ENCODE results near the gene SPAG7. TPM values are rescaled to one million over a fixed set of nuclear protein-coding genes. Genes with fewer than 3 reads are reported as not detected.

Gene SPAG7
- total RNA-seq, 1 experiment from 2014 or later, result 97.3 TPM

- H3K27ac Mint-ChIP-seq, result peak overlapping the region; percentile 50
- ChIA-PET CTCF (interaction anchor here (1.0 to 3.2 kb wide), 5 partner anchors 11 to 61 kb away, joined by 3 to 49 read pairs (median 7); partner anchors contain the start of gene CAMTA2), POLR2A (interaction anchor here (1.5 to 4.8 kb wide), 2 partner anchors 22 to 25 kb away, joined by 4 to 45 read pairs; partner anchors contain the start of gene PFN1)
- no peak for TF ChIP-seq TEAD1 (CRISPR knock-in tag; IDR thresholded peaks at IDR 0.05)
- TF ChIP-seq CREM (CRISPR knock-in tag; IDR thresholded peaks at IDR 0.05), result no peak
- no peak for TF ChIP-seq USF2 (CRISPR knock-in tag; IDR thresholded peaks at IDR 0.05)
- no peak for TF ChIP-seq ZNF121 (CRISPR knock-in tag; IDR thresholded peaks at IDR 0.05)
- TF ChIP-seq E2F4 (CRISPR knock-in tag; IDR thresholded peaks at IDR 0.05; ENCODE audit: borderline replicate concordance, low read depth), result no peak
- no peak for TF ChIP-seq GABPB1 (CRISPR knock-in tag; IDR thresholded peaks at IDR 0.05)
- no peak for TF ChIP-seq ZNF232 (CRISPR knock-in tag; IDR thresholded peaks at IDR 0.05)
- TF ChIP-seq SP1 (CRISPR knock-in tag; conservative IDR thresholded peaks at IDR 0.05), result no peak
- no peak for TF ChIP-seq ZNF671 (CRISPR knock-in tag; IDR thresholded peaks at IDR 0.05)
- TF ChIP-seq FOXK1 (CRISPR knock-in tag; IDR thresholded peaks at IDR 0.05), result no peak
- TF ChIP-seq TEAD4 (CRISPR knock-in tag; IDR thresholded peaks at IDR 0.05), result no peak
- TF ChIP-seq TP53 (CRISPR knock-in tag; IDR thresholded peaks at IDR 0.05), result no peak
- TF ChIP-seq GTF2I (CRISPR knock-in tag; conservative IDR thresholded peaks at IDR 0.05), result no peak
- no peak for TF ChIP-seq ZNF138 (CRISPR knock-in tag; conservative IDR thresholded peaks at IDR 0.05)
- no peak for TF ChIP-seq ELF4 (CRISPR knock-in tag; IDR thresholded peaks at IDR 0.05; ENCODE audit: low read depth)
- no peak for TF ChIP-seq ZNF396 (CRISPR knock-in tag; IDR thresholded peaks at IDR 0.05; ENCODE audit: borderline replicate concordance)
- H3K9me3 Mint-ChIP-seq, result peaks cover 13% of the 10 kb centered on the region
- H3K36me3 Mint-ChIP-seq, result peaks cover 20% of the 10 kb centered on the region
- ATAC-seq (no peak), DNase-seq (ENCODE audit: low spot score) (no peak)
- no peak overlapping the region for H3K4me3 Mint-ChIP-seq
- H3K4me1 Mint-ChIP-seq, result peaks cover 31% of the 10 kb centered on the region
- H3K27me3 Mint-ChIP-seq (ENCODE audit: low read depth), result peaks cover 34% of the 10 kb centered on the region
Measured at GRCh38 chr17:4969551-4970173, 2.0 kb upstream of the SPAG7 start.

- peaks cover 31% of the 10 kb centered on the region for H3K4me1 Mint-ChIP-seq
- peaks cover 20% of the 10 kb centered on the region for H3K36me3 Mint-ChIP-seq
- TF ChIP-seq ZNF138 (CRISPR knock-in tag; conservative IDR thresholded peaks at IDR 0.05), result no peak
- TF ChIP-seq ZNF281 (CRISPR knock-in tag; IDR thresholded peaks at IDR 0.05), result 0 out of 2 replicates have a peak, but pooled peaks have one; percentile 24
- peak; percentile 93 for TF ChIP-seq GABPB1 (CRISPR knock-in tag; IDR thresholded peaks at IDR 0.05)
- TF ChIP-seq ATF2 (CRISPR knock-in tag; IDR thresholded peaks at IDR 0.05; ENCODE audit: borderline replicate concordance, low read depth), result no peak
- TF ChIP-seq AFF4 (CRISPR knock-in tag; IDR thresholded peaks at IDR 0.05; ENCODE audit: borderline replicate concordance), result no peak
- ChIA-PET CTCF (interaction anchor here (1.0 to 3.2 kb wide), 8 partner anchors 11 to 69 kb away, joined by 3 to 49 read pairs (median 10); partner anchors contain the start of genes CAMTA2, ENO3 and INCA1), POLR2A (interaction anchor here (0.5 to 4.8 kb wide), 5 partner anchors 22 to 69 kb away, joined by 3 to 45 read pairs (median 6); partner anchors contain the start of genes PFN1, RNF167 and SLC25A11)
- no peak overlapping the region for H3K4me3 Mint-ChIP-seq
- H3K27me3 Mint-ChIP-seq (ENCODE audit: low read depth), result peaks cover 28% of the 10 kb centered on the region
- DNase-seq (ENCODE audit: low spot score), result no peak
- ATAC-seq, result no peak
- H3K9me3 Mint-ChIP-seq, result peaks cover 13% of the 10 kb centered on the region
- peak overlapping the region; percentile 80 for H3K27ac Mint-ChIP-seq
Measured at GRCh38 chr17:4969047-4969550, 1.5 kb upstream of the SPAG7 start.
